Peyer's patch (tissue), 4 donors: ENCODE data around the gene LITAF. TPM values are rescaled to one million over a fixed set of nuclear protein-coding genes. Genes with fewer than 3 reads are reported as not detected.
A peak's percentile ranks its signal among the peaks of the same experiment; 100 is the strongest.
"Not testable (repeated sequence)": the region's sequence is repeated elsewhere in the genome, so short reads cannot be mapped to it uniquely, and the experiment has no call there.

Experiments
- DNase-seq, 3 donors: peaks; one replicate each; pipeline ENCODE4 v3.0.0-alpha.2; 2017 to 2019
- H3K27ac ChIP-seq, 4 donors: fragments of 200-600 bp; sonication (generic); one replicate each; pipeline ENCODE4 v1.5.1; 2016 to 2019
- H3K27me3 ChIP-seq, 2 donors: fragments of 200-600 bp; sonication (generic); one replicate each; pipeline ENCODE4 v1.5.1; 2019
- H3K36me3 ChIP-seq, 3 donors: fragments of 200-600 bp; sonication (generic); one replicate each; pipeline ENCODE4 v1.5.1; 2016 to 2019
- H3K4me1 ChIP-seq, 4 donors: fragments of 200-600 bp; sonication (generic); one replicate each; pipeline ENCODE4 v1.5.1; 2016 to 2019
- H3K4me3 ChIP-seq, 4 donors: fragments of 200-600 bp; sonication (generic); 1 replicate in 3 of 4; 2 replicates in 1 of 4; pipeline ENCODE4 v1.5.1; 2016 to 2019; ENCODE audit warnings: mild to moderate bottlenecking in 1 of 4
- H3K9me3 ChIP-seq, 4 donors: fragments of 200-600 bp; sonication (generic); one replicate each; pipeline ENCODE4 v1.5.1; 2016 to 2019; ENCODE audit warnings: mild to moderate bottlenecking in 1 of 4
- CTCF ChIP-seq, 6 experiments: fragments of 450-650 bp in 4 of 6; fragments of 200-600 bp in 2 of 6; sonication (generic) in 1 of 6; IDR thresholded peaks; one replicate each; pipeline ENCODE4 v1.5.1; 2017 to 2019; ENCODE audit warnings: antibody characterized with exemption in 6 of 6, mild to moderate bottlenecking in 3 of 6, moderate library complexity in 1 of 6
- POLR2A ChIP-seq, 2 donors: fragments of 450-650 bp; IDR thresholded peaks; one replicate each; pipeline ENCODE4 v1.5.1; 2017; ENCODE audit warnings: antibody characterized with exemption in 2 of 2, mild to moderate bottlenecking in 2 of 2, moderate library complexity in 2 of 2
- total RNA-seq, 4 donors: library from RNA; depleted of rRNA; stranded (reverse); fragments of >200 nt; gene quantifications; one replicate each; pipeline ENCODE4 v1.1.0, GENCODE V29; 2016

LITAF gene
- total RNA-seq, 4 donors from 2014 or later, result 20.1 to 56.9 (median 32.3) TPM

GRCh38 chr16:11609474-11610120, 22.9 kb upstream of the LITAF start:
- TF ChIP-seq POLR2A (IDR thresholded peaks at IDR 0.05) (no peak), CTCF (IDR thresholded peaks at IDR 0.05) (no peak)
- no peaks in the 10 kb centered on the region for H3K27me3 ChIP-seq

GRCh38 chr16:11605891-11606290, 19.2 kb upstream of the LITAF start:
- H3K4me3 ChIP-seq, result no peak overlapping the region
- H3K27me3 ChIP-seq, result no peaks in the 10 kb centered on the region
- DNase-seq, result no peak
- TF ChIP-seq POLR2A (IDR thresholded peaks at IDR 0.05) (no peak), CTCF (IDR thresholded peaks at IDR 0.05) (no peak)
- H3K27ac ChIP-seq, result no peak overlapping the region
- H3K36me3 ChIP-seq, result no peaks in the 10 kb centered on the region
- H3K4me1 ChIP-seq, result peaks cover 0 to 16% (median 0%) of the 10 kb centered on the region in 4 donors
- no peaks in the 10 kb centered on the region for H3K9me3 ChIP-seq

More at GRCh38 chr16:11609474-11610120, 22.9 kb upstream of the LITAF start:
- no peak for DNase-seq
- H3K4me1 ChIP-seq, result peaks cover 0 to 26% (median 3%) of the 10 kb centered on the region in 4 donors
- H3K9me3 ChIP-seq, result no peaks in the 10 kb centered on the region
- no peak overlapping the region for H3K27ac ChIP-seq
- H3K4me3 ChIP-seq, result no peak overlapping the region
- no peaks in the 10 kb centered on the region for H3K36me3 ChIP-seq

GRCh38 chr16:11605564-11605886, 18.8 kb upstream of the LITAF start:
- no peaks in the 10 kb centered on the region for H3K27me3 ChIP-seq
- peak overlapping the region in 3 of 4 donors; percentile 49 to 67 (median 49) for H3K27ac ChIP-seq
- H3K36me3 ChIP-seq, result no peaks in the 10 kb centered on the region
- H3K9me3 ChIP-seq, result no peaks in the 10 kb centered on the region
- no peak overlapping the region for H3K4me3 ChIP-seq
- TF ChIP-seq CTCF (IDR thresholded peaks at IDR 0.05) (no peak), POLR2A (IDR thresholded peaks at IDR 0.05) (no peak)
- no peak for DNase-seq
- peaks cover 0 to 16% (median 0%) of the 10 kb centered on the region in 4 donors for H3K4me1 ChIP-seq

- Histone ChIP-seq H3K36me3 (no peaks in the 10 kb centered on the region), H3K27me3 (no peaks in the 10 kb centered on the region), H3K4me1 (peaks cover 0 to 16% (median 0%) of the 10 kb centered on the region in 4 donors), H3K27ac (peak overlapping the region; percentile 49 to 67 (median 58)), H3K4me3 (no peak overlapping the region), H3K9me3 (no peaks in the 10 kb centered on the region)
- DNase-seq, result peak in 1 of 3 donors; percentile 41
- TF ChIP-seq POLR2A (IDR thresholded peaks at IDR 0.05) (no peak), CTCF (IDR thresholded peaks at IDR 0.05) (no peak)
Measured at GRCh38 chr16:11604783-11605563, 18.3 kb upstream of the LITAF start.

GRCh38 chr16:11604296-11604695, 17.6 kb upstream of the LITAF start:
- not testable (repeated sequence) for H3K36me3 ChIP-seq, DNase-seq, H3K9me3 ChIP-seq, H3K27me3 ChIP-seq, H3K4me3 ChIP-seq
- Histone ChIP-seq H3K4me1 (peaks cover 0 to 16% (median 0%) of the 10 kb centered on the region in 4 donors), H3K27ac (peak overlapping the region in 3 of 4 donors; percentile 19 to 67 (median 49))

- Histone ChIP-seq H3K9me3 (no peaks in the 10 kb centered on the region), H3K27ac (peak overlapping the region in 2 of 4 donors; percentile 4 to 67), H3K4me1 (peaks cover 0 to 16% (median 0%) of the 10 kb centered on the region in 4 donors), H3K4me3 (no peak overlapping the region), H3K27me3 (no peaks in the 10 kb centered on the region), H3K36me3 (no peaks in the 10 kb centered on the region)
- peak in 1 of 3 donors; percentile 34 for DNase-seq
- TF ChIP-seq POLR2A (IDR thresholded peaks at IDR 0.05) (no peak), CTCF (IDR thresholded peaks at IDR 0.05) (no peak)
Measured at GRCh38 chr16:11603331-11603750, 16.6 kb upstream of the LITAF start.
